ENCODE data around the gene AP3S2.

AP3S2 gene

DNA sequence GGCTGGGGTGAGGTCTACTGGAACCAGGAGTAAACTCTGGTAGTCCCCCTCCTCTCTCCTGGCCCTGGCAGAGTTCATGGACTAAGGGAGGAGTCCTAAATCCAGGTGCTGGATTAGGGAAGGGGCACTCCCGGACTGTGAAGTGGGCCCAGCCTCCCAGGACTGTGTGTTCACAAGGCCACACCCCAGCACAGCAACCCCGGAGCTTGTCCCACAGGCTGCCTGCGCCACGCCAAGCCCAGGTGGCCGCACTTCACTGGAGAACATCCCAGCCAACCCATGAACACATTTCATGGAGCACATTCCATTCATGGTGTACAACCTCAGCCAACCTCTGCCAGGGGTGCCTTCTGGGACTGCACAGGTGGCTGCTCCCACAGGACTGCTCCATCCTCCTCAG lies 10.7 kb upstream of the AP3S2 start:
- Histone ChIP-seq H3K9me3 (ENCODE audit: control extremely low read depth in 1 of 5, control insufficient read depth in 4 of 5, insufficient read depth in 2 of 5, low read depth in 1 of 5, low read length in 4 of 5) (no peaks in the 10 kb centered on the region), H3K4me1 (ENCODE audit: control extremely low read depth in 1 of 4, control insufficient read depth in 4 of 4, insufficient read depth in 4 of 4, low read length in 3 of 4) (no peaks in the 10 kb centered on the region), H3K27ac (ENCODE audit: insufficient read depth in 1 of 2, low read depth in 1 of 2, low read length in 2 of 2, poor library complexity in 1 of 2, severe bottlenecking in 2 of 2) (no peak overlapping the region), H3K27me3 (replicated peaks in 2 of 5; ENCODE audit: control insufficient read depth in 4 of 5, insufficient read depth in 5 of 5, low read length in 4 of 5) (no peaks in the 10 kb centered on the region), H3K36me3 (ENCODE audit: control insufficient read depth in 4 of 4, insufficient read depth in 4 of 4, low read length in 3 of 4) (peaks cover 0 to 2% (median 0%) of the 10 kb centered on the region in 4 experiments), H3K4me3 (ENCODE audit: control insufficient read depth in 1 of 7, extremely low read depth in 1 of 7, insufficient read depth in 4 of 7, low read depth in 2 of 7, low read length in 6 of 7) (no peak overlapping the region)
- POLR2A ChIA-PET, result no interaction called here
- CTCF ChIA-PET, result interaction anchor here (1.1 kb wide), 1 partner anchor 183 kb away, joined by 3 read pairs; no protein-coding TSS in a partner anchor
- DNase-seq, result no peak
- 100% methylated on average over 4 of the region's 5 CpGs for WGBS (ENCODE audit: insufficient coverage)

DNA sequence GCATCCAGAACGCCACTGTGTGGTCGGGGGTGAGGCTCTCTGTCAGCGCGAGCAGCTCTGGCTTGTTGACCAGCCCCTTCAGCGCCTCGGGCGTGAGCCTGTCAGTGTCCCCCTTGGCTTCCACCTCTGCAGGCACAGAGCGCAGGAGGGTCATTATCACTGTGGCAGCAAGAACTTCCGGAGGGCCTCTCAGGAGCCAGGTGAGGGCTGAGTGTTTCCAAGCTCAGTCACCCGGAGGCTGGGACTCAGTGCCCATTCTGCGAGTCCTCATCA lies 10.0 kb upstream of the AP3S2 start:
- ChIA-PET POLR2A (no interaction called here), CTCF (interaction anchor here (1.1 kb wide), 1 partner anchor 184 kb away, joined by 3 read pairs; no protein-coding TSS in a partner anchor)
- H3K9me3 ChIP-seq (ENCODE audit: control extremely low read depth in 1 of 5, control insufficient read depth in 4 of 5, insufficient read depth in 2 of 5, low read depth in 1 of 5, low read length in 4 of 5), result no peaks in the 10 kb centered on the region
- H3K27ac ChIP-seq (ENCODE audit: insufficient read depth in 1 of 2, low read depth in 1 of 2, low read length in 2 of 2, poor library complexity in 1 of 2, severe bottlenecking in 2 of 2), result no peak overlapping the region
- H3K4me1 ChIP-seq (ENCODE audit: control extremely low read depth in 1 of 4, control insufficient read depth in 4 of 4, insufficient read depth in 4 of 4, low read length in 3 of 4), result no peaks in the 10 kb centered on the region
- DNase-seq, result no peak
- H3K4me3 ChIP-seq (ENCODE audit: control insufficient read depth in 1 of 7, extremely low read depth in 1 of 7, insufficient read depth in 4 of 7, low read depth in 2 of 7, low read length in 6 of 7), result no peak overlapping the region
- peaks cover 0 to 2% (median 0%) of the 10 kb centered on the region in 4 experiments for H3K36me3 ChIP-seq (ENCODE audit: control insufficient read depth in 4 of 4, insufficient read depth in 4 of 4, low read length in 3 of 4)
- no peaks in the 10 kb centered on the region for H3K27me3 ChIP-seq (replicated peaks in 2 of 5; ENCODE audit: control insufficient read depth in 4 of 5, insufficient read depth in 5 of 5, low read length in 4 of 5)
- 95% methylated on average over 11 of the region's 11 CpGs for WGBS (ENCODE audit: insufficient coverage)

DNA sequence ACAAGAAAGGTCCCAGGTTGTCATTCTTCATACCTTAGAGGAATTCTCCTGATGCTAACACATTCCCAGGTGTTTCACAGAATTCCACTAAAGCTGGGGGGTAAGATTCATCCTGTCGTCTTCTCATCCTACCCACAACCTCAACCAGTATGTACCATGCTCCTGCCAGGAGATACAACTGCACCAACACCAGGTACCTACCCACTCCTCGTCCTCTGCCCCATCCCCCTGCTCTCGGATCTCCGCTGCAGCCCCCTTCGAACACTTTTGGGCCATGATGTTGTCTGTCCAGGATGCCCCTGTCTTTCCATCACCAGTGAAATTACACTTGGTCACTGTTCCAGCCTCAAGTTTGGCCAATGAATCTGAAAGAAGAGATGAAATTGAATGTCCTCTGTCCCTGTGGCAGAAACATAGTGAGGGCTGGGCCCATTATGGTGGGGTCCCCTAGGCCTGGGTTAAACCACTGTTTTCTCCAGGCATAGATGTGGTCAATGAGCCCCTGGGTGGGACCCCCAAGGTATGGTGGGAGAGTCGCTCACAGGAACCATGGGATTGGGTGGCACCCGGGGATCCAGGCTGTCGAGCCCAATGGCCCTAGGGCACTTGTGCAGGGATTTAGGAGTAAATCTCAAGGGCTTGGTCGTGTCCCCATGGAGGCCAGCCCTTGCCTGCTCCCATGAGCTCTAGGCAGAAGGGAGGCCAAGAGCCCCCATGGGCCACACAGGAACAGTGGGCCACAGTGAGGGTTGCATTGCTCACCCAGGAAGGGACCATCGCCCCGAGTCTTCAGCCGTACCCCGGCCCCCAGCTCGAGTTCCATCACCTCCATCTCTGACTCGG lies 9.4 kb upstream of the AP3S2 start:
- 98% methylated on average over 12 of the region's 15 CpGs for WGBS (ENCODE audit: insufficient coverage)
- CTCF ChIA-PET, result interaction anchor here (1.1 kb wide), 1 partner anchor 184 kb away, joined by 3 read pairs; no protein-coding TSS in a partner anchor
- Histone ChIP-seq H3K4me3 (ENCODE audit: control insufficient read depth in 1 of 7, extremely low read depth in 1 of 7, insufficient read depth in 4 of 7, low read depth in 2 of 7, low read length in 6 of 7) (no peak overlapping the region), H3K27me3 (replicated peaks in 2 of 5; ENCODE audit: control insufficient read depth in 4 of 5, insufficient read depth in 5 of 5, low read length in 4 of 5) (no peaks in the 10 kb centered on the region), H3K9me3 (ENCODE audit: control extremely low read depth in 1 of 5, control insufficient read depth in 4 of 5, insufficient read depth in 2 of 5, low read depth in 1 of 5, low read length in 4 of 5) (no peaks in the 10 kb centered on the region), H3K36me3 (ENCODE audit: control insufficient read depth in 4 of 4, insufficient read depth in 4 of 4, low read length in 3 of 4) (peaks cover 0 to 2% (median 0%) of the 10 kb centered on the region in 4 experiments), H3K4me1 (ENCODE audit: control extremely low read depth in 1 of 4, control insufficient read depth in 4 of 4, insufficient read depth in 4 of 4, low read length in 3 of 4) (no peaks in the 10 kb centered on the region), H3K27ac (ENCODE audit: insufficient read depth in 1 of 2, low read depth in 1 of 2, low read length in 2 of 2, poor library complexity in 1 of 2, severe bottlenecking in 2 of 2) (no peak overlapping the region)
- POLR2A ChIA-PET, result no interaction called here
- no peak for DNase-seq

DNA sequence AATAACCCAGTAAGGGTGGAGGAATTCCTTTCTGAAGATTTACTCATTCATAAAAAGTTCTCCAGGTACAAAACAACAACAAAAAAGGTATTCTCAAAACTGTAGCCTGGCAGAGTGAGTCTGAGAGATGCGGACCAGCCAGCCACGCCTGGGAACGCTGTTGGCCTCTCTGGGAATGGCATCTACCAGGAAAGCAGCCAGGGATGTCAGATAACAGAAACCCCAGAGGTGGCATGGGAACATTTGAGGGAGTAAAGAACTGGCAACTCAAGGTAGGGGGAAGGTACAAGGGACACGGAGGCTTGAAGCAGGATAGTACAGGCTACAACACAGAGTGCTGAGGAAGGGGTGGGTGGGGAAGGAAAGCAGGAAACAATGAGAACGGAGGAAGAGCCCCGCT lies 7.1 kb upstream of the AP3S2 start:
- POLR2A ChIA-PET, result no interaction called here
- Histone ChIP-seq H3K36me3 (ENCODE audit: control insufficient read depth in 4 of 4, insufficient read depth in 4 of 4, low read length in 3 of 4) (peaks cover 0 to 2% (median 0%) of the 10 kb centered on the region in 4 experiments), H3K4me3 (ENCODE audit: control insufficient read depth in 1 of 7, extremely low read depth in 1 of 7, insufficient read depth in 4 of 7, low read depth in 2 of 7, low read length in 6 of 7) (no peak overlapping the region), H3K9me3 (ENCODE audit: control extremely low read depth in 1 of 5, control insufficient read depth in 4 of 5, insufficient read depth in 2 of 5, low read depth in 1 of 5, low read length in 4 of 5) (no peaks in the 10 kb centered on the region), H3K4me1 (ENCODE audit: control extremely low read depth in 1 of 4, control insufficient read depth in 4 of 4, insufficient read depth in 4 of 4, low read length in 3 of 4) (no peaks in the 10 kb centered on the region), H3K27ac (ENCODE audit: insufficient read depth in 1 of 2, low read depth in 1 of 2, low read length in 2 of 2, poor library complexity in 1 of 2, severe bottlenecking in 2 of 2) (no peak overlapping the region), H3K27me3 (replicated peaks in 2 of 5; ENCODE audit: control insufficient read depth in 4 of 5, insufficient read depth in 5 of 5, low read length in 4 of 5) (no peaks in the 10 kb centered on the region)
- CTCF ChIA-PET, result interaction anchor here (0.7 to 3.5 kb wide), 5 partner anchors 11 to 200 kb away, joined by 3 to 27 read pairs (median 3); partner anchors contain the start of gene ARPIN
- no peak for DNase-seq
- 100% methylated on average over 4 of the region's 6 CpGs for WGBS (ENCODE audit: insufficient coverage)

DNA sequence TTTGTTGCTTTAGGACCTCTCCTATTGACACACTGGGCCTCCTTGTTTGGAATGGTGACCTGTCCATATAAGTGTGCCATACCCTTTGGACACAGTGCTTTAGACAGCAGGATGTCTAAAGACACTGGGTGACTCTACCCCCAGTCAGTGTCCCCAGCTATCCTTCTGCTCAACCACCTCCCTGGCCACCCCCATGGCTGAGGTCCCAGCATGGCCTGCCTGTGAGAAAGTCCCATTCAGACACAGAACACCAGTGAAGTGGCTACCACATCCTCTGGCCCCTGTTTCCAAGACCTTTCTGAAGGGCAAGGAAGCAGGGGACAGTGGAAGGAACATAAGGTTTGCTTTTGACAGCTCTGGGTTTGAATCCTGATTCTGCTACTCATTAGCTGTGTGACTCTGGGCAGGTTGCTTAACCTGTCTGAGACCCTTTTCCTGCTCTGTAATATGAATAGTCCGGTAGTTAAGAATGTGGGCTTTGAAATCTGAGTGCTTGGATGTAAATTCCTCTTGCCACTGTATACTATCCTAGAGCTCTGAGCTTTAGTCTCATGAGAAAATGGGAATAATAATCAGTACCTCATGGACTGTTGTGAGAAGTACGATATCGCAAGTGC lies 6.3 kb upstream of the AP3S2 start:
- H3K4me3 ChIP-seq (ENCODE audit: control insufficient read depth in 1 of 7, extremely low read depth in 1 of 7, insufficient read depth in 4 of 7, low read depth in 2 of 7, low read length in 6 of 7), result no peak overlapping the region
- POLR2A ChIA-PET, result no interaction called here
- no peak for DNase-seq
- peaks cover 0 to 2% (median 0%) of the 10 kb centered on the region in 4 experiments for H3K4me1 ChIP-seq (ENCODE audit: control extremely low read depth in 1 of 4, control insufficient read depth in 4 of 4, insufficient read depth in 4 of 4, low read length in 3 of 4)
- CTCF ChIA-PET, result interaction anchor here (0.7 to 3.5 kb wide), 12 partner anchors 10 to 201 kb away, joined by 3 to 27 read pairs (median 3); partner anchors contain the start of gene ARPIN
- WGBS (ENCODE audit: insufficient coverage), result 100% methylated on average over 1 of the region's 3 CpGs
- no peaks in the 10 kb centered on the region for H3K27me3 ChIP-seq (replicated peaks in 2 of 5; ENCODE audit: control insufficient read depth in 4 of 5, insufficient read depth in 5 of 5, low read length in 4 of 5)
- peaks cover 0 to 2% (median 0%) of the 10 kb centered on the region in 4 experiments for H3K36me3 ChIP-seq (ENCODE audit: control insufficient read depth in 4 of 4, insufficient read depth in 4 of 4, low read length in 3 of 4)
- no peak overlapping the region for H3K27ac ChIP-seq (ENCODE audit: insufficient read depth in 1 of 2, low read depth in 1 of 2, low read length in 2 of 2, poor library complexity in 1 of 2, severe bottlenecking in 2 of 2)
- no peaks in the 10 kb centered on the region for H3K9me3 ChIP-seq (ENCODE audit: control extremely low read depth in 1 of 5, control insufficient read depth in 4 of 5, insufficient read depth in 2 of 5, low read depth in 1 of 5, low read length in 4 of 5)

DNA sequence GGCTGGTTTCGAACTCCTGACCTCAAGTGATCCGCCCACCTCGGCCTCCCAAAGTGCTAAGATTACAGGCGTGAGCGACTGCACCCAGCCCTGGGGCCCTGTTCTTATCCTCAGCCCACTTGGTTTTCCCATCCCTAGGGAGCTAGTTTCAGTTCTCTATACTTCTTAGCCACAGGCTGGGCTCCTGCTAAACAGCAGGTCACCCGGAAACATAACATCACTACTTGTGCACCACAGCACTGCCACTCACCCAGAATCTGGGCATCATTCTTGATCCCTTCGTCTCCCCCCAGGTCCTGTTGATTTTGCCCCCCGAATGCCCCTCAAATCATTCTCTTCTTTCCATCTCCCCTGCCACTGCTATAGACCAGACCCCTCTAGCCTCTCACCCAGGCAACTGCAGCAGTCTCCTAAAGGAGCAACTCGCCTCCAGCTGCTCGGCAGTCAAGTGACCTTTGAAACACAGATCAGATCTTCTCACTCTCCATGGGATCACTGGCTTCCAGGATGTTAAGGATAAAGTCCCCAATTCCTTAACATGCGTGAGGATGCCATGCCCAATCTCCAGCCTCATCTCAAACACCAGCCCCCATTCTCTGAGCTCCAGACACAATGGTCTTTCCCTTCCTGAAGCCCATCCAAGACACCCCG lies 5.6 kb upstream of the AP3S2 start:
- Histone ChIP-seq H3K4me3 (ENCODE audit: control insufficient read depth in 1 of 7, extremely low read depth in 1 of 7, insufficient read depth in 4 of 7, low read depth in 2 of 7, low read length in 6 of 7) (no peak overlapping the region), H3K36me3 (ENCODE audit: control insufficient read depth in 4 of 4, insufficient read depth in 4 of 4, low read length in 3 of 4) (peaks cover 0 to under 1% (median 0%) of the 10 kb centered on the region in 4 experiments), H3K9me3 (ENCODE audit: control extremely low read depth in 1 of 5, control insufficient read depth in 4 of 5, insufficient read depth in 2 of 5, low read depth in 1 of 5, low read length in 4 of 5) (no peaks in the 10 kb centered on the region), H3K27me3 (replicated peaks in 2 of 5; ENCODE audit: control insufficient read depth in 4 of 5, insufficient read depth in 5 of 5, low read length in 4 of 5) (no peaks in the 10 kb centered on the region), H3K4me1 (ENCODE audit: control extremely low read depth in 1 of 4, control insufficient read depth in 4 of 4, insufficient read depth in 4 of 4, low read length in 3 of 4) (peaks cover 0 to 4% (median 3%) of the 10 kb centered on the region in 4 experiments), H3K27ac (ENCODE audit: insufficient read depth in 1 of 2, low read depth in 1 of 2, low read length in 2 of 2, poor library complexity in 1 of 2, severe bottlenecking in 2 of 2) (no peak overlapping the region)
- no peak for DNase-seq
- 97% methylated on average over 12 of the region's 12 CpGs for WGBS (ENCODE audit: insufficient coverage)
- ChIA-PET CTCF (interaction anchor here (0.8 to 3.5 kb wide), 14 partner anchors 11 to 201 kb away, joined by 3 to 27 read pairs (median 4); partner anchors contain the start of gene ARPIN), POLR2A (no interaction called here)

Measured in common myeloid progenitor, CD34-positive (primary cell).